HFF-Myc (cell line): Measurements from ENCODE around the gene TSPAN32.

Experiments used
- DNase-seq: peaks from one replicate; pipeline ENCODE4 v3.0.0-alpha.2; 2011; ENCODE audit warnings: low read depth; ENCODE audit errors: extremely low read depth
- H3K4me3 ChIP-seq: replicated peaks from 2 replicates; pipeline ENCODE4 v1.5.1; 2011; ENCODE audit warnings: low read depth, mild to moderate bottlenecking, control low read depth, low read length
- TF ChIP-seq, protein P1 (sequence below): IDR thresholded peaks from 2 replicates; pipeline ENCODE4 v1.5.1; 2012; ENCODE audit warnings: mild to moderate bottlenecking, low read depth, low read length, control low read depth; ENCODE audit errors: missing control alignments

Gene TSPAN32

DNA sequence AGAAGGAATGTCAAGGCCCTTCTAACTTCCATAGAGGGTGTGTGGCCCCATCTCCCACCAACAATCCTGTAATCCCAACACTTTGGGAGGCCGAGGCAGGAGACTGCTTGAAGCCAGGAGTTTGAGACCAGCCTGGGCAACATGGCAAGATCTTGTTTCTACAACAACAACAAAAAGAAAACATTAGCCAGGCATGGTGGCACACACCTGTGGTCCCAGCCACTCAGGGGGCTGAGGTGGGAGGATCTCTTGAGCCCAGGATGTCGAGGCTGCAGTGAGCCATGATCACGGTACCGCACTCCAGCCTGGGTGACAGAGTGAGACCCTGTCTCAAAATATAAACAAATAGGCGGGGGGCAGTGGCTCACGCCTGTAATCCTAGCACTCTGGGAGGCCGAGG lies 16.9 kb downstream of the TSPAN32 start:
- TF ChIP-seq, protein P1, sequence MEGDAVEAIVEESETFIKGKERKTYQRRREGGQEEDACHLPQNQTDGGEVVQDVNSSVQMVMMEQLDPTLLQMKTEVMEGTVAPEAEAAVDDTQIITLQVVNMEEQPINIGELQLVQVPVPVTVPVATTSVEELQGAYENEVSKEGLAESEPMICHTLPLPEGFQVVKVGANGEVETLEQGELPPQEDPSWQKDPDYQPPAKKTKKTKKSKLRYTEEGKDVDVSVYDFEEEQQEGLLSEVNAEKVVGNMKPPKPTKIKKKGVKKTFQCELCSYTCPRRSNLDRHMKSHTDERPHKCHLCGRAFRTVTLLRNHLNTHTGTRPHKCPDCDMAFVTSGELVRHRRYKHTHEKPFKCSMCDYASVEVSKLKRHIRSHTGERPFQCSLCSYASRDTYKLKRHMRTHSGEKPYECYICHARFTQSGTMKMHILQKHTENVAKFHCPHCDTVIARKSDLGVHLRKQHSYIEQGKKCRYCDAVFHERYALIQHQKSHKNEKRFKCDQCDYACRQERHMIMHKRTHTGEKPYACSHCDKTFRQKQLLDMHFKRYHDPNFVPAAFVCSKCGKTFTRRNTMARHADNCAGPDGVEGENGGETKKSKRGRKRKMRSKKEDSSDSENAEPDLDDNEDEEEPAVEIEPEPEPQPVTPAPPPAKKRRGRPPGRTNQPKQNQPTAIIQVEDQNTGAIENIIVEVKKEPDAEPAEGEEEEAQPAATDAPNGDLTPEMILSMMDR: no peak
- DNase-seq: no peak

DNA sequence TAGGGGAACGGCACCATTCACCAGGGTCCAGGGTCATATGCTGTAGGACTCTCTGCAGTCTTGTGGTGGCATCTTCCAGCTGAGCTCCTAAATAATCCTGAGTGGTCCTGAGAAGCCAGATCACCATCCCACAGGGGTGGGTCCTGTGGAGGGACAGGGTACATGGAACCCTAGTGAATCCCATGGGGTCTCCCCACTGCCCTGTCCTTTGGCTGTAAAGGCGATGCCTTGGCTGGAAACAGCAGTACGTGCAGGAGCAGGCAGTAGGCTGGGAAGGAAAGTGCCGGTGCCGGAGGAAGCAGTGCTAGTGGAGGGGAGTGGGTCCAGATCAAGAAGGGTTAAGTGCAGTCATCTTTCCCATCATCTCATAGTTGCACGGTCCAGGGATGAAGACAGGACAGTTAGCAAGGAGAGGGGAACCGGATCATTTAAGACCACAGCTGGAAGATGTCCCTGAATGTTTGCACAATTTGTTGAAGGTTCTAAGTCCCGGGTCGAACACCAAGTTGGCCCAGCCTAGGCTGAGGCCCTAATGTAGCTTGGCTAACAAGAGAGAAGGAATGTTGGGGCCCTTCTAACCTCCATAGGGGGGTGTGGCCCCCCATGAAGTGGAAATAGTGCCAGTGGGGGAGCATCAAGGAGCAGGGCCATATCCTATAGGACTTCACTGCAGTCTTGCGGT lies 18.1 kb downstream of the TSPAN32 start:
- TF ChIP-seq, protein P1: no peak
- no peak overlapping the region for H3K4me3 ChIP-seq
- DNase-seq: no peak

More for the DNA sequence above, 16.9 kb downstream of the TSPAN32 start:
- H3K4me3 ChIP-seq: no peak overlapping the region

DNA sequence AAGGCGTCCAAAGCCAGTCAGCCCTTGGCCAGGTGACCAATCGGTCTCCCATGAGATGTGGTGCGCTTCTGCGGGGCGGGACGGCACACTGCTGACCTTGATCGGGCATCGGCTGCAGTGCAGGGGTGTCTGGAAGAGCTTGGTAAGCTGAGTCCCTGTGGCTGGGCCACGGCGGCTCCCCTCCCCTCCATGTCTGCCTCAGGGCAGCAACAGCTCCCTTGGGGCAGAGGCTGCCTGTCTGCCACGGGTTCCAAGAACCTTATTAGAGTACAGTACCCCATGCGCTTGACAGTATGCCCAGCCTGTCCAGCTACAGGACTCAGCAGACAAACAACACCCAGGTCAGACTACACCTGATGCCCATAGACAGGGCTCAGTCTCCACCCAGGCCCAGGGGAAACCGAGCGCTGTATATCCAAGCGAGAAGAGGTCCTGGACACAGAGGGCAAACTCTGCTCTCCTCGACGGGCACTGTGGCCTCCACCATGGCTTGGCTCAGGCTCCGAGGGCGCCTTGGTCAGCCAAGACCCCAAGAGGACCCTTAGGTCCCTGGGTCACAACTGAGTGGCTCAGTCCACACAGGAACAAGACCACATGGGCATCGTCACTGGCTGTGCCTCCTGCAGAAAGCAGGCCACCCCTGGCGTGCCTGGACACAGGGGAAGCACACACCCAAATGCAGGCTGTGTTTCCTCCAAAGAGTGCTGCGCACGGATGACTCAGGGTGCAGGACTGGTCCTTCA lies 18.9 kb downstream of the TSPAN32 start:
- TF ChIP-seq, protein P1: no peak
- no peak overlapping the region for H3K4me3 ChIP-seq
- DNase-seq: no peak

DNA sequence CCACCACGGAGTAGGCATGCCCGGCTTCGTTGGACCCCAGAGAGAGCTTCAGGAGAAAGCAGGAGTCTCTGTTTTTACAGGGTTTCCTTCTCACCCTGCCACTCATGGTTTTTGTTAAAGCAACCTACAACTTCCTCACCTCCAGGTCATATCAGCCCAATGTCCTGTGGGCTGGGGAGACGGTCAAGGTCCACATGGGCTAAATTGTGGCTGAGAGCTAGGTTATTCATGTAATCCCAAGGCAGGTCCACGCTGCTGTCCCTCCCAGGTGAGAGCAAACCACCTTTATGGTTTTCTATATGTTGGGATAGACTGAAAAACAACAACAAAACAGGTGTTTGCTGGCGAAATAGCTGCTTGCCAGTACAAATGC lies 19.5 kb downstream of the TSPAN32 start:
- TF ChIP-seq, protein P1: no peak
- no peak for DNase-seq
- no peak overlapping the region for H3K4me3 ChIP-seq

DNA sequence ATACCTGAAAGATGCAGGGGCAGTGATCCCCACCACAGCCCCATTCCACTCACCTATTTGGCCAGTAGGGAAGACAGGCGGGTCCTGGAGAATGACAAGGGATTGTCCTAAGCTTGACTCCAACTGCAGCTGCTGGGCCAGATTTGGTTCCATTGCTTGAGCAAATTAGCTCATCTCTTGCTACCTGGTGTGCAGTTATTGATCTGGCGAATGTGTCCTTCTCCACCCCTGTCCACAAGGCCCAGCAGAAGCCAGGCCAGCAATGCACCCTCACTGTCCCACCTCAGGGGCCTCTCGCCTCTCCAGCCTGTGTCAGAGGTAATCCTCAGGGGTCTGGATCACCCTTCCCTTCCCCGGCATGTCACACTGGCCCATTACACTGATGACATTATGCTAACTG lies 23.3 kb downstream of the TSPAN32 start:
- TF ChIP-seq, protein P1: no peak
- no peak overlapping the region for H3K4me3 ChIP-seq
- no peak for DNase-seq

DNA sequence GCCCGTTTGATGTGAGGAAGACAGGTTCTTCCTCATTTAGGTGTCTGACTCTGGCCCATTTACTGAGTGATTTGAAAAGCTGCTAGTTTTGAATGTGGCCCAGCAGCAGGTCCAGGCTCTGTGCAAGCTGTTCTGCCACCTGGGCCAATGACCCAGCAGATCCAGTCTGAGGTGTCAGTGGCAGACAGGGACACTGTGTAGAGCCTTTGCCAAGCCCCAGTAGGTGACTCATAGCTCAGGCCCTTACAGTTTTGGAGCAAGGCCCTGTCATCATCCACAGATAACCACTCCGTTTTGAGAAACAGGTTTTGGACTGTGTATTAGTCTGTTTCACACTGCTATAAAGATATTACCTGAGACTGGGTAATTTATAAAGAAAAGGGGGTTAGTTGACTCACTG lies 23.9 kb downstream of the TSPAN32 start:
- TF ChIP-seq, protein P1: no peak
- H3K4me3 ChIP-seq: no peak overlapping the region
- DNase-seq: no peak
